ENCODE measurements around the gene MFAP4.

MFAP4 gene

GRCh38 chr17:19399750-19400450 is 12.9 kb upstream of the MFAP4 start:
- no peak overlapping the region for H3K27ac ChIP-seq
- CTCF ChIA-PET = interaction anchor here (0.7 kb wide), 1 partner anchor 47 kb away, joined by 3 read pairs; no protein-coding TSS in a partner anchor
- POLR2A ChIA-PET (ENCODE audit: low non-redundant PET) = no interaction called here
- TF ChIP-seq CTCF (conservative IDR thresholded peaks at IDR 0.05; ENCODE audit: low read depth) = no peak
- no peak for DNase-seq (ENCODE audit: low spot score)

GRCh38 chr17:19398301-19399181 is 11.6 kb upstream of the MFAP4 start:
- CTCF ChIA-PET = no interaction called here
- peak; percentile 37 for DNase-seq (ENCODE audit: low spot score)
- POLR2A ChIA-PET (ENCODE audit: low non-redundant PET) = no interaction called here
- no peak for TF ChIP-seq CTCF (conservative IDR thresholded peaks at IDR 0.05; ENCODE audit: low read depth)
- H3K27ac ChIP-seq = peak overlapping the region; percentile 77

GRCh38 chr17:19397556-19398041 is 10.6 kb upstream of the MFAP4 start:
- POLR2A ChIA-PET (ENCODE audit: low non-redundant PET) = no interaction called here
- CTCF ChIA-PET = no interaction called here
- DNase-seq (ENCODE audit: low spot score) = no peak
- TF ChIP-seq CTCF (conservative IDR thresholded peaks at IDR 0.05; ENCODE audit: low read depth) = no peak
- peak overlapping the region; percentile 77 for H3K27ac ChIP-seq

- no peak for DNase-seq (ENCODE audit: low spot score)
- CTCF ChIA-PET = no interaction called here
- TF ChIP-seq CTCF (conservative IDR thresholded peaks at IDR 0.05; ENCODE audit: low read depth) = no peak
- H3K27ac ChIP-seq = no peak overlapping the region
- POLR2A ChIA-PET (ENCODE audit: low non-redundant PET) = no interaction called here
Observed at GRCh38 chr17:19392303-19392702, 5.3 kb upstream of the MFAP4 start.

- CTCF ChIA-PET = no interaction called here
- H3K27ac ChIP-seq = no peak overlapping the region
- POLR2A ChIA-PET (ENCODE audit: low non-redundant PET) = no interaction called here
- TF ChIP-seq CTCF (conservative IDR thresholded peaks at IDR 0.05; ENCODE audit: low read depth) = no peak
- DNase-seq (ENCODE audit: low spot score) = no peak
Observed at GRCh38 chr17:19391432-19391831, 4.4 kb upstream of the MFAP4 start.

- H3K27ac ChIP-seq = no peak overlapping the region
- no peak for TF ChIP-seq CTCF (conservative IDR thresholded peaks at IDR 0.05; ENCODE audit: low read depth)
- CTCF ChIA-PET = no interaction called here
- POLR2A ChIA-PET (ENCODE audit: low non-redundant PET) = no interaction called here
- DNase-seq (ENCODE audit: low spot score) = no peak
Observed at GRCh38 chr17:19390951-19391350, 4.0 kb upstream of the MFAP4 start.

Measured in RWPE1 (cell line).